DOHH2 (cell line): Measurements from ENCODE around the gene PPP2R2C.

ENCODE experiments used
- EZH2phosphoT487 ChIP-seq: fragments of 200-600 bp; sonication (generic); IDR thresholded peaks from 2 replicates; pipeline ENCODE4 v1.6.1; 2017; ENCODE audit warnings: borderline replicate concordance, mild to moderate bottlenecking, antibody characterized with exemption, low read length, moderate library complexity, mixed read lengths
- TF ChIP-seq, protein P1 (sequence below): fragments of 200-600 bp; sonication (generic); IDR thresholded peaks from one replicate; pipeline ENCODE4 v1.5.1; 2014; ENCODE audit warnings: antibody characterized with exemption, mild to moderate bottlenecking, low read depth, low read length; ENCODE audit not compliant: poor library complexity, severe bottlenecking

DNA sequence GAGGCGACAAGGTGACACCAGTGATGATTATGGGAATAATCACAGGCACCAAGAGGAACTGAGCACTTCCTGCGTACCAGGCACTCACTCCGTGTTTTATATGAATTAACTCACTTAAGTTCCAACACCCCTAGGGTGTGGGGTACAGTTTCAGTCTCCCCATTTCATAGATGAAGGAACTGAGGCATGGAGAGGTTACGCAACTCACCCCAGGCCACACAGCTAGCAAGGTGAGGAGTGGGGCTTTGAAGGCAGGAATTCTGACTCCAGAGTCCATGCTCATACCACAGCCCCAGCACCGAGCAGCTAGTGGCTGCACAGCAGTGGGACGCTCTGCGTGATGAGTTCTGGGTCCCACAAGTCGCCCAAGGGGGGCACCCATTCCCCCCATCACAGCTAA, 29.9 kb downstream of the PPP2R2C start:
- TF ChIP-seq, protein P1, sequence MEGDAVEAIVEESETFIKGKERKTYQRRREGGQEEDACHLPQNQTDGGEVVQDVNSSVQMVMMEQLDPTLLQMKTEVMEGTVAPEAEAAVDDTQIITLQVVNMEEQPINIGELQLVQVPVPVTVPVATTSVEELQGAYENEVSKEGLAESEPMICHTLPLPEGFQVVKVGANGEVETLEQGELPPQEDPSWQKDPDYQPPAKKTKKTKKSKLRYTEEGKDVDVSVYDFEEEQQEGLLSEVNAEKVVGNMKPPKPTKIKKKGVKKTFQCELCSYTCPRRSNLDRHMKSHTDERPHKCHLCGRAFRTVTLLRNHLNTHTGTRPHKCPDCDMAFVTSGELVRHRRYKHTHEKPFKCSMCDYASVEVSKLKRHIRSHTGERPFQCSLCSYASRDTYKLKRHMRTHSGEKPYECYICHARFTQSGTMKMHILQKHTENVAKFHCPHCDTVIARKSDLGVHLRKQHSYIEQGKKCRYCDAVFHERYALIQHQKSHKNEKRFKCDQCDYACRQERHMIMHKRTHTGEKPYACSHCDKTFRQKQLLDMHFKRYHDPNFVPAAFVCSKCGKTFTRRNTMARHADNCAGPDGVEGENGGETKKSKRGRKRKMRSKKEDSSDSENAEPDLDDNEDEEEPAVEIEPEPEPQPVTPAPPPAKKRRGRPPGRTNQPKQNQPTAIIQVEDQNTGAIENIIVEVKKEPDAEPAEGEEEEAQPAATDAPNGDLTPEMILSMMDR: no peak
- no peak for TF ChIP-seq EZH2phosphoT487
